Fibroblast of skin of back (primary cell): ENCODE data around the gene OCA2.
"Not testable (repeated sequence)": the region's sequence is repeated elsewhere in the genome, so short reads cannot be mapped to it uniquely, and the experiment has no call there.

Source experiments
- DNase-seq: peaks from one replicate; pipeline ENCODE4 v3.0.0-alpha.2; 2013

Gene OCA2

DNA sequence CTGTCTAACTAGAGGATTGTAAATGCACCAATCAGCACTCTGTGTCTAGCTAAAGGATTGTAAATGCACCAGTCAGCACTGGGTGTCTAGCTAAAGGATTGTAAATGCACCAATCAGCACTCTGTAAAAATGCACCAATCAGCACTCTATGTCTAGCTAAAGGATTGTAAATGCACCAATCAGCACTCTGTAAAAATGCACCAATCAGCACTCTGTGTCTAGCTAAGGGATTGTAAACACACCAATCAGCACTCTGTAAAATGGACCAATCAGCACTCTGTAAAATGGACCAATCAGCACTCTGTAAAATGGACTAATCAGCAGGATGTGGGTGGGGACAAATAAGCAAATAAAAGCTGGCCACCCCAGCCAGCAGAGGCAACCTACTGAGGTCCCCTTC lies 331.7 kb downstream of the OCA2 start:
- DNase-seq, result not testable (repeated sequence)

DNA sequence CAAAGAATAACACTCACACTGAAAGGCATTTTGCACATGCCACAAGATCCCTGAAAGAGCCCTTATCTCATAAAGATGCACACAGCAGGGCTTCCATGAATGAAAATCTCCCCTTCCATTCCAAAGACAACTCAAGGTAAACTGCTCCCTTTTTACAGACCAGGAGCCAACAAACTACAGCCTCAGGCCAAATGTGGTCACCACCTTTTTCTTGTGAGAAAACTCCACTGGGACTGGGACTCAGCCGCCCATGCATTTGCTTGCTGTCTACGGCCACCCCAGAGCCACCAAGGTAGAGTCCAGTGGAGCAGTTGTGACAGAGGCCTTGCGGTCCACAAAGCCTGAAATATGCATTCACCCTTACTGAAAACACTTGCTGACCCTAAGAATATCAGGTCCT lies 334.8 kb downstream of the OCA2 start:
- no peak for DNase-seq

DNA sequence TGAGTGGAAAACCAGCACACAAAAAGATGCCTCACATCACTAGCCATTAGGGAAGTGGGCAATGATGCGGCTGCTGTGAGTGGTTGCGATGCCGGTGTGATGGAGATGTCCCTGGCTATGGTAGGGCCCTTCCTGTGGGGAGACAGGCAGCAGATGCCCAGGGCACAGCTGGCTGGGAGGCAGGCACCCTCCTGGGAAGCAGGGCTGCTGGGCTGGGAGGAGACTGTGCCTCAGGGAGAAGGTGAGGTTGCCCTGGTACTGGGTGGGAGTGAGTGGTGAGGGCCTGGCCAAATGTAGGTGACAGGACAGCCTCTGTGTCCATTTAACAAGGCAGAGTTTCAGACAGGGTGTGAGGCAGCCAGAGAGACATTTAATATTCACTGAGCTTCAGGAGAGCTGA lies 335.6 kb downstream of the OCA2 start:
- DNase-seq, result no peak

DNA sequence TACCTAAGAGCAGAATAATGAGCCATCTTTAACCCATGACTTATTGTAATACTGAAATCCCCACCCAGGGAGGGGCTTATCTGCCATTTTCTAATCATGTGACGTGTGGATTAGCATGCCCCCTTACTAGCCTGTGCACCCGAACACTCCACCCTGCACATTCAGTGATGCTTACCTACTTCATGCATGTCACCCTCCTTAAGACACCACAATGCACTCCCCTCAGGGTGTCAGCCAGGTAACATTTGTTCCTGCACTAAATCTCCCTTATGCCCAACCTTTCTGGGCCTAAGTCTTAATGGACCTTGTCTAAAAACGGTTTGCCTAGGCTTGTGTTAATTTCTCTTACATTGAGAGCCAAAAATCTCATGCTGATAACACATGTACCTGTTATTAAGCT lies 336.6 kb downstream of the OCA2 start:
- DNase-seq, result no peak

DNA sequence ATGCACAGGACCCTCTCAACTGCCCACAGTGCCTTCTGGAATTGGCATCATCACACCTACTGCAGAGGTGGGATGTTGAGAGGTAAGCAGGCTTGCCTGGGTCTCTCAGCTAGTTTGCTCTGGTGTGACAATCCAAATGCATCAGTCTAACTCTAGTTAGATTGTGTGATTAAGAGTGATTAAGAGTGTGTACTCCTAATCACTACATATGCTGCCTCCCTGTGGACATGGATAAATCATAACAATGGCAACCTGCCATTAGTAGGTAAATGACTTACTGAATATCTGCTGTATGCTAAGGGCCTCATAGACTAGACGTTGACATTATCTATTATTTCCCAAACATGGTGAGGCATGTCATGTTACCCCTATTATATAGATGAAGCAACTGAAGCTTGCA lies 342.1 kb downstream of the OCA2 start:
- DNase-seq, result no peak

DNA sequence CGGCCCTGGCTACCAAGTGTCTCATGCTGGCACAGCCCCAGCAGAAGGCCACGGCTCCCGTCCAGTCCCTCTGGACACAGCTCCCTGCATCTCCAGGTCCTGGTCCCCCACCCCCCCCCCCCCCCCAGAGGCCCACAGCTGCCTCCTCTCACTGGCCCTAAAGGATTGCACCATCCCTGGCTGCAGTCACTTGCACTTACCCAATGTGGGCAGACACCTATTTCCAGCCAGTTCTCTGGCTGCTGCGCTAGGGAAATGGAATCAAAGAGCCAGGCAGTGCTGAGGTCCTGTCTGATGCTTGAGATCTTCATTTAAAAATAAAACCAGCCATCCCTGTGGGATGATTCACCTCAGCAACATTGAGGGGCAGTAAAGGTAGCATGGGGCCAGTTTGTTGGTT lies 346.4 kb downstream of the OCA2 start:
- DNase-seq, result no peak

DNA sequence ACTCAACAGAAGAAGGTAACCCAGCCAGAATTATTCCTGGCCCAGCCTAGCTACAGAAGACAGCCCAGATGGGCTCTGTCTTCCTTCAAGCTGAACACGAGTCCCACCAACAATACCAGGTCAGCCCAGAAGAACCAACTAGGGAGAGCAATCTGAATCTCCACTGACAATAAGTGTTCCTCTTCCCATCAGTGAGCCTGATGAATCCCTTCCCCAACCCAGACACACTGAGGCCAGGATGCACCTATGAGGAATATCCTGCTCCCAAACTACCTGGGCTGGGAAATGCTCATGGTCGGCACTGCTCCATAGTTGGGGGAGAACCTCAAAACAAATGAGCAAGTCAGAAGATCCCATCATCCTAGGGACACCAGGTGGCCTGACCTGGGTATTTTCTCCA lies 351.1 kb downstream of the OCA2 start:
- no peak for DNase-seq

DNA sequence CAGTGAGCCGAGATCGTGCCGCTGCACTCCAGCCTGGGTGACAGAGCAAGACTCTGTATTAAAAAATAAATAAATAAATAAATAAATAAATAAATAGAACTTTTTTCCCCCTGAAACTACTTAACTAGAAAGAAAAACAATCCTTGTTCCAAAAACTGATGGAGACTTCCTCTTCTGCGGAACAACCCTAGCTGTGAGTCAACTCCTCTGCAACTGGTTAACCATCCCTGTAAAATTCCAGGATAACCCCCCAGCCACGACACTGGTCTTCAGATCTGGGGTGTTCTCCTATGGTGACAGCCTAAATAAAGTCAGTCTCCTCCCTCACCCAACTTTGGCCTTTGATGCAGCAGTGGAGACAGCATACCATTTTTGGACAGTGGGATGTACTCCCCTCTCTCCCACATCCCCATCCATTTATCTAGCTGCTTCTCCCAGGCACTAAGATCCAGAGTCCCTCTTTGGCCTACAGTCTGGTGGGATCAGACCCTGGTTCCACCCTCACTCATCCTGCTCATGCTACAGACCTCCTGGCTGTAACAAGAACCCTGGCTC lies 352.6 kb downstream of the OCA2 start:
- peak; percentile 50 for DNase-seq

DNA sequence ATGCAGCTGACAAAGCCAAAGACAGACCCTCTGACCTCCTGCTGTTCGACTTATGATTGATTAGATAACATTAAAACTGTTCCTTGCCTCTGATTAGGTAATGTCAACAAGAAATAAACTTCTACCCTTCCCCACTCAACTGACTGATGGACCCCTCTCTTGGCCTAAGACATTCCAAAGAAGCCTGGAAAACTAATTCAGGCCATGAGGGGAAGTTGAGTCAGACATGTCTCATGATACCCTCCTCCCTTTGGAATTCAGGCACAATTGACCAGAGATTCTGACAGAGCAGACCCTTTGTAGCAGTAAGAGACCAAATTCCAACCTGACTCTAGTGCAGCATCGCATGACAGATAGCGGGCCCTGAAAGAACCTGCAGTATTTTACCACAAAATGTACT lies 354.5 kb downstream of the OCA2 start:
- DNase-seq, result peak; percentile 51

DNA sequence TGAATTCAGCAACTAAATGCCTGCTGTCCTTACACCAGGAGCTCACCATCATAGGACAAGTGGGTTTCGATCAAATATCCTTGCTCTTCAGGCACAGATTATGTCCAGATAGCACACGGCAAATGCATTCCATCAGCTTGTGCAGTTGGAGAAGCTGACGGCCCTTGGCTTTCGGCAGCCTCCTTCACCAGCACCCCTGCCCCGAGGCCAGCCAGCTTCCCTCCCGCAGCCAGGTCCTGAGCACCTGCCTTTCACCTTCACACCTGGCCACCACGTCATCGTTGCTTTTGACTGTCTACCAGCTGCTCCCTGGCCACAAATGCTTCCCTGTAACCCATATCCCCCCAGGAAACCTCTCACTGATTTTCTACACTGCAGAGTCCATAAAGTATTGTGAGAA lies 355.5 kb downstream of the OCA2 start:
- DNase-seq, result no peak

DNA sequence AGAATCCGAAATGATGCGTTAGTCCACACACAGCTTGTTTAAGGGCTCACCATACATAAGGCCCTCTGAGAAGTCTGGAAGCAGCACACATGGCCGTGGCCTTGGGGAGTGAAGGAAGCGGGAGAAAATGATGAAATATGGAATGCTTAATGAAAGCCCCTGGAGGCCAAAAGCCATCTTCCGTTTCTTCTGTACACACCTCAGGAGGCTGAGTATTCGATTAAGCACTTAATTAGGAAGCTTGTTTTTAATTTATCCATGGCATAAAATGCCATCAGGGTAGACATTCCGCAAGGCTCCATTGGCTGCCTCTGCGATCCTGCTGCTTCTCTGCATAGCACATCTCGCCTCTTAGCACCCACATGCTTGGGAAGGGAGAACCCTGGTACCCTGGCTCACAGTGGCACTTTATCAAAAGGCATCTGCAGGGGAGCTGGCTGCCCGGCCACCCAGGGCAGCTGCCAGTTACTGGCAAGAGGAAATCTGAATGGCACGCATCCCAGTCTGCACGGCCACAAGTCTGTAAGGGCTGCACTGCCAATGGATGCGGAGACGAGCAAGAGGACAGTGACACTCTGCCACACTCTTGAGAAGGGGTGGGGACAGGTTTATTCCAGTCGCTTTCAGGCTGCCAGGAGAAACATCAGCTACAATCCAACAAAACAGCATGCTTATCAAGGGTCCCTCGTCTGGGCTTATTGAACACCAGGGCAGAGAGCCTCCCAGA lies 356.2 kb downstream of the OCA2 start:
- DNase-seq, result no peak

DNA sequence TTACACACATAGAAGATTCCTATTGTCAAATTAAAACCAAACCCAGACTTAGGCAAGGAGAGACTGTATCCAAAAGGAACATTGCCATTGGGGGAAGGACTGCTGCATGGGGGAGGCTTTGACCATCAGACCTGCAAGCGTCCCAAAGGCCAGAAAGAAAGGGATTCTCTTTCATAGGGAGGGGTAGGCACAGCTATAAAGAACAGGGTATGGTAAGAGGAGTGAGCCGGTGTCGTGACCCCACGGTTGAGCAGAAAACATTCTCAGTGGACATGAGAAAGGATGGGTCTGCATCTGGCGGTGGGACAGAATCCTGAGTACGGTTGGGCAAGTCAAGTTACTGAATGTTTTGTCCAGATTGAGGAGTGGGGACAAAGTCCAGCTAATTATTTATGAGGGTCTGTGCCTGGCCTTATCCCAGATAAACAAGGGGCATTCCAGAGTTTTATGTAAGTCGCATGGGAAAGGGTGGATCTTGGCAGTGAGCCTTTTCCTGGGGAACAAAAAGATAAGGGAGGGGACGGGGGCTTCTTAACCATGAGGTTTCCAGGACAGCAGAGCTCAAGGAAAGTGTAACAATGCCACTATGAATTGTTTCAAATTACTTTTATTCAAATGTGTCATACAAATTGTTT lies 357.8 kb downstream of the OCA2 start:
- no peak for DNase-seq

DNA sequence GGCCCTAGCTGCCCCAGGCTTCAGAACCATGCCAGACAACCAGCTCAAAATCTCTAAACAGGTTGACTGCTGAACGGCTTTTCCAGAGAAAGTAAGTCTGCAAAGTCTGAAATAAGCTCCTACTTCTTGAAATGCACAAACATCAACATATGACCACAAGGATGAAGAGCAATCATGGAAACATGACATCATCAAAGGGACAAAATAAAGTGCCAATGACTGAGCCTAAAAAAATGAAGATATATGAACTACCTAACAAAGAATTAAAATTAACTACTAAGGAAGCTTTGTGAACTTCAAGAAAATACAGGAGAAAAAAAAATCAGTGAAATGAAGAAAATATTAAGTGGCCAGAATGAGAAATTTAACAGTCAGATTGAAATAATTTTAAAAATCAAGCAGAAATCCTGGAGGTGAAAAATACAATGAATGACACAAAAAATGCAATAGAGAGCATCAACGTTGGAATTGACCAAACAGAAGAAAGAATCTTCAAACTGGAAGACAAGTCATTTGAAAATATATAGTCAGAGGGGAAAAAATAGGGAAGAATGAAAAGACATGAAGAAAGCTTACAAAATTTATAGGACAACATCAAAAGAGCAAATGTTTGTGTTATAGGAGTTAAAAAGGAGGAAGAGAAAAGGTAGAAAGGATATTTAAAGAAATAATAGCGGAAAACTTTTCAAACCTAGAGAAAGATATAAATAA lies 364.2 kb downstream of the OCA2 start:
- DNase-seq, result no peak

DNA sequence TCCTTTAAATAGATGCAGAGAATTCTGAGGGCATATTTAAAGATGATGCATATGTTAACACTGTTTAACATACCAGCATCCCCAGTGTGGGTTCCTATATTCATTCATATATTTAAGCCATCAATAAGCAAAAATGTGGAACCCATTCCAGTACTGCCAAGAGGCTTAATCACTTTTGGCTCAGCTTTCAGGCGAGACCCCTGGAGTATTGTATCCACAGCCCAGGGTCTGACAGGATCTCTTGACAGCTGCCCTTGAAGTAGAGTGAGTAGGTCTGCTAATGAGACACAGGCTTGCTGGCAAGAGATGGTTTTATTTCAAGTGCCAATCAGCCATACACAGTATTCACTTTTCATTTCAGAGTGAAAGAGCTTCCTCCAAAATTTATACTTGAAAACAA lies 367.3 kb downstream of the OCA2 start:
- DNase-seq, result peak; percentile 68

DNA sequence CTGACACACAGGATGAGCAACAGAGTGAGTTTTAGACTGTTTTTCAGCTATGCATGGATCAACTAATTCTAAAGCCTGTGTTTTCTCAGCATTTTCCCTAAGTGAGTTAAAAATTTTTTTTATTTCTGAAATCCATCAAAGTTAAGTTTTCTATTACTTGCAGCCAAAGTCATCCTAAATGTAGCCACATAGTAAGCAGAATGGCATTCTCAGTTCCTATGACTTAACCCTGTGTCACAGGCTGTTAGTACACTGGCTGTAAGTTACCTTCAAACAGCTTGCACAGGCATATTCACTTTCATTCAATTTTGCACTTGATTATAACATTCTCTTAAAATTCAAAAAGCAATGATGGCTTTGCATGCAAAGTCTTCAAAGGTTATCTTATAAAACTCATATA lies 368.2 kb downstream of the OCA2 start:
- DNase-seq, result peak; percentile 85

DNA sequence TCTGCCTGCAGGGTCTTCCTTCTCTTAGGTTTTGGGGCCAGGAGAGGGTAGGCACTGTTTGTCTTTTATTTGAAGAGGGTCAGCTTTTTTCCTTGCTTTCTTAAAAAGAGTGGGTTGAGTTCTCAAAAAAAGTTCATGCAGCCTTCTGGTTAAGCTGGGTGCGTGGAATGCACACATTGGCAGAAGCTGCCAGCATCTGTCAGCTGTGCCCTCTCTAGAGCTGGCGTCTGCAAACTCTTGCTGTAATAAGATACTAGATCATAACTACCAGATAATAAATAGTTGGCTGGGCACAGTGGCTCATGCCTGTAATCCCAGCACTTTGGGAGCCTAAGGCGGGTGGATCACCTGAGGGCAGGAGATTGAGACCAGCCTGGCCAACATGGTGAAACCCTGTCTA lies 373.4 kb downstream of the OCA2 start:
- DNase-seq, result no peak

DNA sequence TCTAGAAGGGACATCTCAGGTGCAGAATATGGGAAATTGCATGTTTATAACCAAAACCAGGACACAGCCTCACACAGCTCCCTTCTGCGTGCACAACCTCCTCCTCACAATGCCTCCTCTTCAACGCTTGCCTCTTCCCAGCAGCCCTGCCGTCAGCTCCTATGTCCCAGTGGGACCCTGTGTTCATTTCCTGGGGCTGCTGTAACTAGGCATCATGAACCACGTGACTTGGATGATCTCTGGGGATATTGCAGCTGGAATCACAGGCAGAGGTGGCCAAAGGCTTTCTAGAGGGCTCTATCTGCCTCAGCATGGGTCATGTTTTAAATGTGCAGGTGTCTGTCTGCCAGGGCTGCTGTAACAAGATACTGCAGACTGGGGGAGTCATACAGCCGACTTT lies 375.3 kb downstream of the OCA2 start:
- no peak for DNase-seq

DNA sequence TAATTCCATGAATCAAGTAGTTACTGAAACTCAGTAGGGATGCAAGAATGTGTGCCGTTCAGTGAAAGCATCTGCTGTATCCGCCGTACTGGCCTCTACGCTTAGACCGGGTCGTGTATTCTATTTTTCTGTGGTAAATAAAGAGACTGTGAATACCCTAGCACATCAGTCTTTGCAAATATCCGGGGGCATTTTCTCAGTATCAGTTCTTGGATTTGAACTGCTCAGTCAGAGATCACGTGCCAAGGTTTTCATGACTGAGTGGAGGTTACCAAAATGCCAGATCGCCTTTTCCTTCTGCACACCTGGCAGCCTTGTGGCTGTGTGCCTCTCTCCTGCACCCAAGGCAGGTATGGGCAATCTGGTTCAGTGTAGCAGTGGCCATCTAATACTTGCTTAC lies 377.0 kb downstream of the OCA2 start:
- DNase-seq, result no peak

DNA sequence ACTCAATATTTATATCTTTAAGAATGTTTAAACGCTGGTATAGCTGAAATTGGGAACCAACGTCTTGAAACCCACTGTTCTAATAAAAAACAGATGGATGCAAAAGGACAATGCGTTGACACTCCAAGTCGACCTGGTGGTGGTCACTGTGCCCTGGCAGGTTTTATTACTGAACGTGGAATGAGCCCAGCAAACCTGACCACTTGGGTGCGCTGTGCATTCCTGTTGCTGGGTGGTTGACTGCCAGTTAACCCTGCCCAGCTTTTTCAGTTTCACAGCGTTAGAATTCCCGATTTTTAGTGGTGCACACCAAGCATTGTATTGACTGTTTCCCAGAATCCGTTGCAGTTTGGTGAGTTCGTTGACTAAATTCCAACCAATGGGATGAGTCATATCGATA lies 384.4 kb downstream of the OCA2 start:
- no peak for DNase-seq

DNA sequence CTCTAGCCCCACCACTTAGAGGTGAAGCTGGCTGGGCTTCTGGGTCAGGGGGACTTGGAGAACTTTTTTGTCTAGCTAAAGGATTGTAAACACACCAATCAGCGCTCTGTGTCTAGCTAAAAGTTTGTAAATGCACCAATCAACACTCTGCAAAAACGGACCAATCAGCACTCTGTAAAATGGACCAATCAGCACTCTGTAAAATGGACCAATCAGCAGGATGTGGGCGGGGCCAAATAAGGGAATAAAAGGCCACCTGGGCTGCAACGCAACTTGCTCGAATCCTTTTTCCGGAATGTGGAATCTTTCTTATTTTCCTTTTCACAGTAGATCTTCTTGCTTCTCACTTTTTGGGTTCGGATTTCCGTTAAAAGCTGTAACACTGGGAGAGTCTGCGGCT lies 385.3 kb downstream of the OCA2 start:
- DNase-seq, result not testable (repeated sequence)

DNA sequence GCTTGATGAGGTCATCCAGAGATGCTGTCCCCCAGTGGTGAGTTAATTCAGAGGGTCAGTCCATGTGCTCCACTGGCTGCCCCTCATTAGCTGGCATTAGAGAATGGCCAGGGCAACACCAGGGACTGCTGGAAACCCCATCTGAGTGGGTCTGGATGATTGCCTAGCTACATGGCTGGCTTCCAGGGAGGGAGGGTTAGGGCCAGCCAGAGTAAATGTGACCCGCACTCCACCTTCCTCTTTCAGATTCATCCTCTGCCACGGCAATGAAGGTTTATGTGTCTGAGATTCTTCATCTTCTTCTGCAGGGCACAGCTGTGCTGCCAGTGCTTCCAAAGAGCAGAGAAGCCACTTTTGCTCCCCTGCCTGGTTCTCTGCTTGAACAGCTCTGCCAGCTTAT lies 391.9 kb downstream of the OCA2 start:
- no peak for DNase-seq

DNA sequence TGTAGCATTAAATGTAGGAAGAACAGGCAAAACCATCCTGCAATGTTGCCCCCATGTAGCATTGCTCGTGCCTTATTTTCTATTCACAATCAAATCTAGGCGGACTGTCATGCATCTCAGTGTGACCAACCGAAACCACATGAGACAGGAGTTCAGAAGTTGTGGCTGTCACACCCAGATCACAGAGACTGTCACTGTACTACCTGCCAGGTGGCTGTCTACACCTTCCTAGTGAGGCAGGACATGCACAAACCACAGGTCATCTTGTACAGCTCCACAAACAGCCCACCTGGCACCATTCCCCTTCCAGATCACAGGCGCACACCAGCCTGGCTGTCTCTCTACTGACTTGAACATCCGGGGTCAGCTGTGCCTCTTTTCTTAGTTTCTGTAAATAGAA lies 392.8 kb downstream of the OCA2 start:
- no peak for DNase-seq

DNA sequence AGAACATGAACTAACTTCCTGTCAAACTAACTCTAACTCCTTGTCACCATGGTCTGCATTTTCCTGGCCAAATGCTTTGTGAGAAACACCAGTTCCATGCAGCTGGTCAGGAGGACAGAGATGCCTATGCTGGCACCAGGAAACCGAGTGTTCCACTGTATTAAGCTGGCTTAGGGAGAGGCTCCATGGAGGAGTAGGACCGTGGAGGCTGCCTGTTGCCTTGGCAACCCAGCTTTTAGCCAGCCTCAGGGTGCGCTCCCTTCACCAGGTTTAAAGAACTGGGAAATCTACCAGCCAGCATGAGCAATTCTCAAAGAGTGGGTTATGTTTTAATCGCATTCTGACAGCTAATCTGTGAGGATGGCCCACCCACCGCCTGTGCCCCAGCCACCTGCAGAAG lies 394.1 kb downstream of the OCA2 start:
- no peak for DNase-seq
